OCI-LY7 (cell line): ENCODE data around the gene UBXN11. TPM values are rescaled to one million over a fixed set of nuclear protein-coding genes. Genes with fewer than 3 reads are reported as not detected.

ENCODE experiments used
- BruUV-seq: library from RNA; stranded (reverse); fragments of 400-500 nt; replicated peaks from 2 replicates; lab custom pipeline; 2021; lab: Mats Ljungman, UMichigan
- CTCF ChIA-PET: fragments of 300-600 bp; sonication (Branson Sonifier 250); formaldehyde crosslinking; loops from one replicate; lab custom pipeline; 2022; ENCODE audit warnings: antibody characterized with exemption; ENCODE audit not compliant: unreplicated experiment; lab: Charles Lee
- POLR2A ChIA-PET: fragments of 300-600 bp; sonication (Branson Sonifier 250); formaldehyde crosslinking; loops from one replicate; lab custom pipeline; 2022; ENCODE audit warnings: antibody characterized with exemption; lab: Charles Lee
- DNase-seq: peaks from one replicate; pipeline ENCODE4 v3.0.0-alpha.2; 2015; ENCODE audit warnings: low spot score
- H2AFZ ChIP-seq: fragments of 200-600 bp; sonication (generic), shearing (Covaris generic); 2 replicates; pipeline ENCODE4 v1.6.1; 2014; ENCODE audit warnings: mild to moderate bottlenecking, antibody characterized with exemption, low read length, moderate library complexity
- H3K27ac ChIP-seq: fragments of 200-600 bp; sonication (generic); 2 replicates; pipeline ENCODE4 v1.5.1; 2014; ENCODE audit warnings: mixed run types, low read depth, mild to moderate bottlenecking, moderate library complexity, low read length, inconsistent platforms; ENCODE audit not compliant: poor library complexity, severe bottlenecking
- H3K36me3 ChIP-seq: fragments of 200-600 bp; sonication (generic); 2 replicates; pipeline ENCODE4 v1.6.1; 2014; ENCODE audit warnings: mild to moderate bottlenecking, antibody characterized with exemption, low read length, moderate library complexity, mixed read lengths; ENCODE audit not compliant: insufficient read depth
- H3K4me1 ChIP-seq: fragments of 200-600 bp; sonication (generic); 2 replicates; pipeline ENCODE4 v1.5.1; 2014; ENCODE audit warnings: mild to moderate bottlenecking, low read length; ENCODE audit not compliant: insufficient read depth, poor library complexity, severe bottlenecking
- H3K4me2 ChIP-seq: fragments of 200-600 bp; sonication (generic); 2 replicates; pipeline ENCODE4 v1.6.1; 2014; ENCODE audit warnings: mild to moderate bottlenecking, low read length
- H3K4me3 ChIP-seq: fragments of 200-600 bp; sonication (generic); 2 replicates; pipeline ENCODE4 v1.5.1; 2014; ENCODE audit warnings: mild to moderate bottlenecking, low read depth, low read length; ENCODE audit not compliant: poor library complexity, severe bottlenecking
- H3K79me2 ChIP-seq: fragments of 200-600 bp; sonication (generic); 2 replicates; pipeline ENCODE4 v1.6.1; 2016; ENCODE audit warnings: low read depth, mild to moderate bottlenecking, low read length, moderate library complexity, mixed read lengths; ENCODE audit not compliant: insufficient read depth
- H3K9me2 ChIP-seq: fragments of 200-600 bp; sonication (generic); 2 replicates; pipeline ENCODE4 v1.6.1; 2016; ENCODE audit warnings: mild to moderate bottlenecking, low read length, mixed read lengths; ENCODE audit not compliant: insufficient read depth
- H3K9me3 ChIP-seq: fragments of 200-600 bp; sonication (generic); 2 replicates; pipeline ENCODE4 v1.6.1; 2014; ENCODE audit warnings: mild to moderate bottlenecking, mixed run types, low read length, mixed read lengths
- H4K20me1 ChIP-seq: fragments of 200-600 bp; sonication (generic); 2 replicates; pipeline ENCODE4 v1.6.1; 2014; ENCODE audit warnings: mild to moderate bottlenecking, antibody characterized with exemption, low read length, moderate library complexity, mixed read lengths; ENCODE audit not compliant: insufficient read depth
- CTCF ChIP-seq: fragments of 200-600 bp; sonication (generic); conservative IDR thresholded peaks from 2 replicates; pipeline ENCODE4 v1.5.1; 2014; ENCODE audit warnings: mild to moderate bottlenecking, antibody characterized with exemption, low read length, moderate library complexity, mixed read lengths
- EZH2phosphoT487 ChIP-seq: fragments of 200-600 bp; sonication (generic); IDR thresholded peaks from 2 replicates; pipeline ENCODE4 v1.6.1; 2018; ENCODE audit warnings: low read depth, borderline replicate concordance, mild to moderate bottlenecking, mixed run types, antibody characterized with exemption, low read length, moderate library complexity, mixed read lengths
- intact Hi-C: fragments of 100-400 bp; cut with micrococcal nuclease; formaldehyde crosslinking; loops from one replicate; pipeline ENCODE4 v1.10.0; 2022; ENCODE audit not compliant: unreplicated experiment
- total RNA-seq, 2 experiments: library from RNA; depleted of rRNA in 1 of 2; stranded (reverse); fragments of >200 nt in 1 of 2; shearing (Covaris generic) in 1 of 2; gene quantifications; 2 replicates each; pipeline ENCODE4 v1.2.3, GENCODE V29; 2014 to 2022

UBXN11 gene
- total RNA-seq, 2 experiments from 2014 or later = 75.8 to 111 TPM

- Histone ChIP-seq H3K4me2 (peak overlapping the region; percentile 25; the same call in 1 of the 2 replicates), H3K36me3 (peaks cover 15% of the 10 kb centered on the region), H3K4me3 (no peak overlapping the region), H3K4me1 (peaks cover 14% of the 10 kb centered on the region), H3K79me2 (no peaks in the 10 kb centered on the region), H2AFZ (peak overlapping the region; percentile 57; the same call in 1 of the 2 replicates), H3K9me2 (no peaks in the 10 kb centered on the region), H3K27ac (no peak overlapping the region), H4K20me1 (no peaks in the 10 kb centered on the region), H3K9me3 (no peaks in the 10 kb centered on the region)
- no TSS peak for BruUV-seq
- no peak for DNase-seq
- ChIA-PET CTCF (no interaction called here), POLR2A (interaction anchor here (0.6 to 1.1 kb wide), 3 partner anchors 48 to 117 kb away, joined by 3 to 4 read pairs (median 4); no protein-coding TSS in a partner anchor)
- intact Hi-C loops = loop anchor here (1.0 kb wide), 1 partner anchor 35 kb away; no protein-coding TSS in a partner anchor
- no peak for TF ChIP-seq CTCF
- TF ChIP-seq EZH2phosphoT487 = no peak
Measured at GRCh38 chr1:26328597-26328996, 22.2 kb upstream of the UBXN11 start.

GRCh38 chr1:26327956-26328362, 21.5 kb upstream of the UBXN11 start:
- no peaks in the 10 kb centered on the region for H4K20me1 ChIP-seq
- peak overlapping the region; percentile 57; the same call in 1 of the 2 replicates for H2AFZ ChIP-seq
- peak; percentile 66 for TF ChIP-seq CTCF
- no peak for TF ChIP-seq EZH2phosphoT487
- peaks cover 16% of the 10 kb centered on the region for H3K4me1 ChIP-seq
- DNase-seq = peak; percentile 79
- ChIA-PET CTCF (no interaction called here), POLR2A (interaction anchor here (0.7 to 1.1 kb wide), 2 partner anchors 23 to 89 kb away, joined by 3 to 4 read pairs; no protein-coding TSS in a partner anchor)
- no TSS peak for BruUV-seq
- no peaks in the 10 kb centered on the region for H3K9me2 ChIP-seq
- no peak overlapping the region for H3K27ac ChIP-seq
- peaks cover 22% of the 10 kb centered on the region for H3K36me3 ChIP-seq
- H3K79me2 ChIP-seq = no peaks in the 10 kb centered on the region
- H3K9me3 ChIP-seq = no peaks in the 10 kb centered on the region
- H3K4me3 ChIP-seq = no peak overlapping the region
- peak overlapping the region; percentile 25; the same call in 1 of the 2 replicates for H3K4me2 ChIP-seq
- intact Hi-C loops = loop anchor here (1.0 kb wide), 1 partner anchor 35 kb away; no protein-coding TSS in a partner anchor

GRCh38 chr1:26324550-26324949, 18.1 kb upstream of the UBXN11 start:
- no peaks in the 10 kb centered on the region for H4K20me1 ChIP-seq
- no peak overlapping the region for H3K27ac ChIP-seq
- peaks cover 50% of the 10 kb centered on the region for H3K4me1 ChIP-seq
- peaks cover 7% of the 10 kb centered on the region; the same call in 1 of the 2 replicates for H3K79me2 ChIP-seq
- no peak overlapping the region for H2AFZ ChIP-seq
- peaks cover 52% of the 10 kb centered on the region for H3K36me3 ChIP-seq
- TF ChIP-seq EZH2phosphoT487 (no peak), CTCF (no peak)
- intact Hi-C loops = no loop called here
- H3K4me2 ChIP-seq = no peak overlapping the region
- TSS peak; percentile 39 for BruUV-seq
- ChIA-PET POLR2A (interaction anchor here (0.5 kb wide), 1 partner anchor 530 kb away, joined by 3 read pairs; no protein-coding TSS in a partner anchor), CTCF (no interaction called here)
- no peaks in the 10 kb centered on the region for H3K9me2 ChIP-seq
- H3K9me3 ChIP-seq = no peaks in the 10 kb centered on the region
- H3K4me3 ChIP-seq = no peak overlapping the region
- DNase-seq = no peak
